Effector memory CD8-positive, alpha-beta T cell (primary cell): ENCODE measurements around the gene DIO1.

Source experiments
- ATAC-seq: fragments of 150-1000 bp; cut with Tn5 transposase; replicated peaks from 2 replicates; pipeline ENCODE4 v1.10.0; 2021; ENCODE audit warnings: mild to moderate bottlenecking, moderate library complexity
- DNase-seq, 3 experiments: peaks; one replicate each; pipeline ENCODE4 v3.0.0; 2021
- H3K27ac Mint-ChIP-seq, 2 donors: one replicate each; pipeline ENCODE4 v1.8.0; 2022; ENCODE audit warnings: mild to moderate bottlenecking in 2 of 2, mixed read lengths in 2 of 2, moderate library complexity in 2 of 2
- H3K27me3 Mint-ChIP-seq, 2 donors: one replicate each; pipeline ENCODE4 v1.8.0; 2022; ENCODE audit warnings: mixed read lengths in 2 of 2
- H3K36me3 Mint-ChIP-seq: one replicate; pipeline ENCODE4 v1.8.0; 2022; ENCODE audit warnings: mild to moderate bottlenecking, moderate library complexity, mixed read lengths; ENCODE audit not compliant: insufficient read depth
- H3K4me1 Mint-ChIP-seq, 2 donors: one replicate each; pipeline ENCODE4 v1.8.0; 2022; ENCODE audit warnings: low read depth in 2 of 2, mixed read lengths in 2 of 2
- H3K4me3 Mint-ChIP-seq, 2 donors: one replicate each; pipeline ENCODE4 v1.8.0; 2022; ENCODE audit warnings: mild to moderate bottlenecking in 2 of 2, mixed read lengths in 2 of 2, moderate library complexity in 2 of 2
- H3K9me3 Mint-ChIP-seq, 2 donors: one replicate each; pipeline ENCODE4 v1.8.0; 2022; ENCODE audit warnings: mixed read lengths in 2 of 2

Gene DIO1

DNA sequence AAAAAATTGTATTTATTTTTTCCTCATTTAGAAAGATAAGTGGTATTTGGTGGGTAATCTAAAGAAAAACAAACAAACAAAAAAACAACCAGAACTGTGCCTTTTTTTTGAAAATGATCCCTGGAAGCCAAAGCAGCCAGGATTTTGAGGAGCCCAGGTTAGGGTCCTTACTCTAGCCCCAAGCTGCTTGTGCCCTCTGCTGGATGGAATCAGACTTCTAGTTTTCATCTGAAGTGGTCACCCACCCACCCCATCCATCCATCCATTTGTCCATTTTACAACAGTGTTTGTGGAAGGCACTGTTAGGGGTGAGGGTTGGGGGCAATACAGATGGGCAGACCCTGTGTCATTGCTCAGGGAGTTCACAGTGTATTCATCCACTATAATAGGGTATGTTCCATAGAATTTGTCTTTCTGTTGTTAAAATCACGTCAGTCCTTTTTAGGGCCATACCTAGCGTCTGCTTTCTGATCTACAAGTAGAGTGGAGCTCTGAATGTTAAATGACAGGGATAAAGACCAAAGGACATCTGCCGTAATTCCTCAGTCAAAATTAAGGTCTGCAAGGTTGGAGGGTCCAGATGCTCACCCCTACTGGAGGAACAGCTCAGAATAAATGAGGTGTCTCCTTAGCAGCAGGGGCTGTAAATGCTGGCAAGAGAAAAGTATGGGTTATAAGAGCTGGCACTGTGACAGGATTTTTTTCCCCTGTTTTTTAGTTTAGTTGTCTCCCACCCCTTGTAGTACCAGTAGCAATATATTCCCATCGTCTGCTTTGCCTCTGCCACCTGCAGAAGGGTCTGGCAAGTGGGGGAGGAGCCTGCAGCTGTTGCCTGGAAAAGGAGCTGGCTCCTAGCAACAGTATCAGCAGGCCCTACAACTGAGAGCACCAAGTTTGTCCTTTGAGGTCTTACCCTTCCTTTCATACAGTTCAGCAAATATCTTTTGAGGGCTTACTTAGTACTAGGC, 55.3 kb downstream of the DIO1 start:
- no peak overlapping the region for H3K4me3 Mint-ChIP-seq
- DNase-seq = no peak

DNA sequence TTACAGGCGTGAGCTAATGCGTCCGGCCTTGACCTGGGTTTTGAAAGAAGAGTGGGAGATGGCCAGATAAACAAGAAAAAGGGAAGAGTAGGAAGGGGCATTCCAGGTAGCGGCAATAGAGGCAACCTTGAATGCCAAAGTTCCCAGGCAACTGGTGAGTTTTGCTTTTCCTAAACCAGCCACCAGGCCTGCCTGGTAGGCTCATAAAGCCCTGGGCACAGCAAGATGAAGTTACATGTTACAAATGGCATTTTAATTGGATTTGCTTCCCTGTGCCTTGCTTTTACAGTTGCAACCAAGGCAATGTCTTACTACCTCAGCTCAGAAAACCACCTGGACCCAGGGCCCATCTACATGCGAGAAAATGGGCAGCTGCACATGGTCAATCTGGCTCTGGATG, 57.7 kb downstream of the DIO1 start:
- Mint-ChIP-seq H3K27me3 (no peaks in the 10 kb centered on the region), H3K4me3 (no peak overlapping the region), H3K36me3 (peaks cover 15% of the 10 kb centered on the region), H3K9me3 (no peaks in the 10 kb centered on the region), H3K27ac (peak overlapping the region in 1 of 2 donors; percentile 80), H3K4me1 (peaks cover 8% of the 10 kb centered on the region in 2 donors)
- no peak for DNase-seq
- no peak for ATAC-seq

More for the DNA sequence above, 55.3 kb downstream of the DIO1 start:
- H3K27me3 Mint-ChIP-seq = no peaks in the 10 kb centered on the region
- no peaks in the 10 kb centered on the region for H3K9me3 Mint-ChIP-seq
- H3K4me1 Mint-ChIP-seq = peaks cover 14 to 19% of the 10 kb centered on the region in 2 donors
- ATAC-seq = no peak
- H3K27ac Mint-ChIP-seq = no peak overlapping the region
- H3K36me3 Mint-ChIP-seq = peaks cover 19% of the 10 kb centered on the region

DNA sequence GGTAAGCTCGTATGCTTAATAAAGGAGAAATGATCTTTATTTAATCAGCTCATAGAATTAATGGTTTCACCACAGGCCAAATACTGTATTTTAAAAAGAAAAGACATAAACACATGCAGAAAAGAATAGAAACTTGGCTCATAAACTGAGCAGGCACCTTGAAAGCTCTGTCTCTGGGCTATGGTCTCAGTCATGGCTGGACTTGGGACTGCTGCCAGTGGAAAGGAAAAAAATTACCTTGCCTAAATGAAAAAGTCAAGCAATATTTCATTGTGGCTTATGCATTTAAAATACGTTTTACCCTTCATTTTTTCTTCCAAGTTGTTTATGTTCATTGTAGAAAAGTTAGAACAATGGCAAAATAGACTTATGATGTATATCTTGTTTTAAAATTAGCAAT, 60.1 kb downstream of the DIO1 start:
- no peak overlapping the region for H3K4me3 Mint-ChIP-seq
- peaks cover 15% of the 10 kb centered on the region for H3K36me3 Mint-ChIP-seq
- no peaks in the 10 kb centered on the region for H3K9me3 Mint-ChIP-seq
- H3K27me3 Mint-ChIP-seq = no peaks in the 10 kb centered on the region
- no peak overlapping the region for H3K27ac Mint-ChIP-seq
- peaks cover 0 to 3% of the 10 kb centered on the region in 2 donors for H3K4me1 Mint-ChIP-seq
- DNase-seq = no peak
- ATAC-seq = no peak

DNA sequence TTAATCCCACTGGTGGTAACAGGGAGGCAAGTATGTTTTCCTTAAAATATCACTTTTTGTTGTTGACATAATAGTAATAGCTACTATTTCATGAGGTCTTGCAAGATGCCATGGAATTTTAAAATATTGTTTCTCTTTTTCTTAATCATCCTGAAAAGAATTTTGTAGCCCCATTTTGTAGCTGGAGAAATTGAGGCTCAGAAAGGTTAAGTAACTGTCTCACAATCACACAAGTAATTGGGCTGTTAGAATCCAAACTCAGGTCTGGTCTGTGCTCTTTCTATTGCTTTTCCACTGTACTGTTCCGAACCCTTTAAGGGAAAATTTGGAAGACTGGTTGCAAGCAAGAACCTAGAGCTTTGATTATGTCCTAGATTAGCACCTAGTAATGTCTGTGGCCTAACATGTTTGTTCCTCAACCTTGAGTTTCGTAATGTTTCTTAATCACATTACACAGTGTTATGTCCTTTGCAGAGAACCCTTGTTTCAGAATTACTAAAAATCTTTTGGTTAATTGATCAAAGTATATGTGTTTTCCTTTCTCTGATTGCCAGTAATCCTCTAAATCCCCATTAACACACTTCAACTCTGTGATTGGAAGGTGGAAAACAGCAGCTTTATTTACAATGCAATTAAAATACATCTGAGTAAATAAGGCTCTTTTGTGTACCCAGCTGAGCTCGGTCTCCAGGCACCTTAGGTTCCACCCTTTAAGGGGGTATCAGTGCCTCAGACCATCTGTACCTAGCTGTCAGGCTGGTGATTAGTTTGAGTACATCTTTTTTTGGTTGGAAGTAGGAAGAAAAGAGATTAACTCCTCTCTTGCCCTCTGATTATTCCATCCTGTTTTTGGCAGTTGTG, 62.6 kb downstream of the DIO1 start:
- Mint-ChIP-seq H3K27me3 (no peaks in the 10 kb centered on the region), H3K9me3 (no peaks in the 10 kb centered on the region), H3K27ac (no peak overlapping the region), H3K4me3 (no peak overlapping the region), H3K4me1 (peaks cover 0 to 3% of the 10 kb centered on the region in 2 donors), H3K36me3 (peaks cover 25% of the 10 kb centered on the region)
- ATAC-seq = no peak
- DNase-seq = no peak

DNA sequence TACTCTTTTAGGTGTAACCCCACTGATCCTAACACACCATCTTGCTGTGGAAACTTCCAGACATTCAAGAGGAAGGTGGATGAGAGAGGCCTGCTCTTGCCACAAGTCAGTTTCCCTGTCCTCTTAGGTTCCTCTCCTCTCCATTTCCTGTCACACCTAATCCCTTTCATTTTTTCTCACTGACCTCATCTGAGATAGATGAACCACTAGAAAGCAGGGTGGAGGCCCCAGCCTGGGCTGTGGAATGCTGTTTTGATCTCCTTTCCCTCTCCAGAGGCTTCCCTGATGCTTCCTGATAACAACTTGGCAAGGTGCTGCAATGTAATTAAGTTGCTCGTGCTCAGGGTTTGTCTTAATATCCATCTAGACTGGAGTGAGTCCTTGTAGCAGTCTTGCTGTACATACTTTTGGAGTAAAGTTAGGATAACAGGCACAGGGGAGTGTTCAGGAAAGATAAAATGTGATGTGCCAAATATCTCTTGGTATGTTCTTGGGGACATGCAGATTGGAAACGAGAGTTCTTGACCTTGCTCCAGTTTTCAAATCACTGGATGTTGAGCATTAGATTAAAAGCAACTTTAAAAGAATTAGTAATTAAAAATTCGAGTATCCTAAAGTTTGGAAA, 63.3 kb downstream of the DIO1 start:
- ATAC-seq = no peak
- no peak overlapping the region for H3K27ac Mint-ChIP-seq
- H3K4me3 Mint-ChIP-seq = no peak overlapping the region

DNA sequence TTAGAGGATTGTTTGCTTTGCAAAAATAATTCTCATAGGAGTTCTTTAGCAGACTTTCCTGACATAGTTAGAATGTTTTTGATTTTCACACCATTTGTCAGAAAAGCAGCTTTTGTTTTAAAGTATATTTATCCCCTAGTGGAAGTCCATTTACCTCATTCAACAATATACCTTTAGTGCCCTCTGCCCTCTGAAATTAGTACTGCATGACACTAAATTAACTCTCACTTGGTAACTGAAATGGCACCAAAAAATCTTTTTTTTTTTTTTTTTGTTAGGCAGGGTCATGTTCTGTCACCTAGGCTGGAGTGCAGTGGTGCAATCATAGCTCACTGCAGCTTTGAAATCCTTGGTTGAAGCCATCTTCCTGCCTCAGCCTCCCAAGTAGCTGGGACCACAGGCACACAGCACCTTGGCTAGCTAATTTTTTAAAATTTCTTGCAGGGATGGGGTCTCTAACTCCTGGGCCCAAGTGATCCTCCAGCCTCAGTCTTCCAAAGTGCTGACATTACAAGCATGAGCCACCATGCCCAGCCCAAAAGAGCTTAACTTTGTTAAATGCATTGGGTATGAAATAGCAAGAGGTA, 65.8 kb downstream of the DIO1 start:
- DNase-seq (peak; percentile 32 to 52 (median 45)), ATAC-seq (peak; percentile 75)
- H3K9me3 Mint-ChIP-seq = no peaks in the 10 kb centered on the region
- peaks cover 22% of the 10 kb centered on the region for H3K36me3 Mint-ChIP-seq
- H3K4me1 Mint-ChIP-seq = peaks cover 0 to 3% of the 10 kb centered on the region in 2 donors
- H3K4me3 Mint-ChIP-seq = no peak overlapping the region
- H3K27ac Mint-ChIP-seq = no peak overlapping the region
- no peaks in the 10 kb centered on the region for H3K27me3 Mint-ChIP-seq

More for the DNA sequence above, 63.3 kb downstream of the DIO1 start:
- H3K27me3 Mint-ChIP-seq = no peaks in the 10 kb centered on the region
- DNase-seq = no peak
- H3K36me3 Mint-ChIP-seq = peaks cover 21% of the 10 kb centered on the region
- peaks cover 0 to 3% of the 10 kb centered on the region in 2 donors for H3K4me1 Mint-ChIP-seq
- H3K9me3 Mint-ChIP-seq = no peaks in the 10 kb centered on the region
